GM18873 (cell line): ENCODE data around the gene CATSPERD.
A peak's percentile ranks its signal among the peaks of the same experiment; 100 is the strongest.

ENCODE experiments used
- ATAC-seq: cut with Tn5 transposase; IDR thresholded peaks from one replicate; pipeline ENCODE4 v1.9.1; 2021; ENCODE audit warnings: mild to moderate bottlenecking, moderate library complexity, moderate number of reproducible peaks; ENCODE audit not compliant: unreplicated experiment, low FRiP score

Gene CATSPERD

GRCh38 chr19:5801796-5802619, 81.6 kb downstream of the CATSPERD start:
- ATAC-seq: no peak

- ATAC-seq: no peak
Observed at GRCh38 chr19:5803441-5803751, 83.0 kb downstream of the CATSPERD start.

- ATAC-seq: peak; percentile 60
Observed at GRCh38 chr19:5803752-5804515, 83.5 kb downstream of the CATSPERD start.

- ATAC-seq: no peak
Observed at GRCh38 chr19:5804516-5805461, 84.4 kb downstream of the CATSPERD start, which contains the start of gene NRTN. Gene NRTN, plus strand, starts transcription at chr19:5805067. Its CDS starts 19,099 bp downstream, at chr19:5824166.

GRCh38 chr19:5805462-5806132, 85.2 kb downstream of the CATSPERD start:
- ATAC-seq: no peak

GRCh38 chr19:5806133-5806489, 85.7 kb downstream of the CATSPERD start:
- no peak for ATAC-seq

GRCh38 chr19:5806905-5807304, 86.5 kb downstream of the CATSPERD start:
- ATAC-seq: no peak

- ATAC-seq: no peak
Observed at GRCh38 chr19:5808120-5808816, 87.8 kb downstream of the CATSPERD start.

GRCh38 chr19:5809053-5809452, 88.6 kb downstream of the CATSPERD start:
- no peak for ATAC-seq

GRCh38 chr19:5809469-5809868, 89.0 kb downstream of the CATSPERD start:
- no peak for ATAC-seq

- ATAC-seq: no peak
Observed at GRCh38 chr19:5811117-5811516, 90.7 kb downstream of the CATSPERD start.

GRCh38 chr19:5814123-5814851, 93.8 kb downstream of the CATSPERD start:
- no peak for ATAC-seq

GRCh38 chr19:5814852-5815246, 94.4 kb downstream of the CATSPERD start:
- no peak for ATAC-seq

- ATAC-seq: no peak
Observed at GRCh38 chr19:5817218-5817617, 96.8 kb downstream of the CATSPERD start.

GRCh38 chr19:5818594-5818993, 98.2 kb downstream of the CATSPERD start:
- ATAC-seq: no peak

- no peak for ATAC-seq
Observed at GRCh38 chr19:5820785-5821184, 100.3 kb downstream of the CATSPERD start.

GRCh38 chr19:5821521-5822180, 101.2 kb downstream of the CATSPERD start:
- no peak for ATAC-seq

GRCh38 chr19:5822181-5822844, 101.9 kb downstream of the CATSPERD start:
- ATAC-seq: no peak
